GM23338 (cell line): ENCODE data around the gene FRK. TPM values are rescaled to one million over a fixed set of nuclear protein-coding genes. Genes with fewer than 3 reads are reported as not detected.

Source experiments
- ATAC-seq: fragments of 200-7000 bp; cut with Tn5 transposase; 3 replicates; pipeline ENCODE4 v1.9.1; 2020
- DNase-seq: peaks from one replicate; pipeline ENCODE4 v3.0.0-alpha.2; 2015; ENCODE audit warnings: low spot score
- H2AFZ ChIP-seq: fragments of 200-600 bp; sonication (generic); 2 replicates; pipeline ENCODE4 v1.8.0; 2016; ENCODE audit warnings: antibody characterized with exemption, mild to moderate bottlenecking, moderate library complexity
- H3F3A ChIP-seq: fragments of 200-600 bp; sonication (generic); replicated peaks from 2 replicates; pipeline ENCODE4 v1.8.0; 2017; ENCODE audit warnings: antibody characterized with exemption, mixed run types, low read depth
- H3K27ac ChIP-seq: fragments of 200-600 bp; sonication (generic); 2 replicates; pipeline ENCODE4 v1.6.1; 2016; ENCODE audit warnings: low read depth
- H3K27me3 ChIP-seq: fragments of 200-600 bp; sonication (generic); 2 replicates; pipeline ENCODE4 v1.8.0; 2016; ENCODE audit warnings: mild to moderate bottlenecking, mixed run types, moderate library complexity; ENCODE audit not compliant: insufficient read depth
- H3K36me3 ChIP-seq: fragments of 200-600 bp; sonication (generic); 2 replicates; pipeline ENCODE4 v1.8.0; 2016; ENCODE audit warnings: mild to moderate bottlenecking; ENCODE audit not compliant: insufficient read depth
- H3K4me1 ChIP-seq: fragments of 200-600 bp; sonication (generic); 2 replicates; pipeline ENCODE4 v1.8.0; 2016; ENCODE audit warnings: mild to moderate bottlenecking, moderate library complexity; ENCODE audit not compliant: insufficient read depth
- H3K4me2 ChIP-seq: fragments of 200-600 bp; sonication (generic); 2 replicates; pipeline ENCODE4 v1.7.1; 2017; ENCODE audit warnings: mixed run types
- H3K4me3 ChIP-seq: fragments of 200-600 bp; sonication (generic); 2 replicates; pipeline ENCODE4 v1.6.1; 2016; ENCODE audit warnings: mixed run types
- H3K79me2 ChIP-seq: fragments of 200-600 bp; sonication (generic); replicated peaks from 2 replicates; pipeline ENCODE4 v1.8.0; 2017; ENCODE audit warnings: mild to moderate bottlenecking; ENCODE audit not compliant: insufficient read depth
- H3K9me2 ChIP-seq: fragments of 200-600 bp; sonication (generic); 2 replicates; pipeline ENCODE4 v1.8.0; 2017; ENCODE audit not compliant: insufficient read depth
- H4K20me1 ChIP-seq: fragments of 200-600 bp; sonication (generic); replicated peaks from 2 replicates; pipeline ENCODE4 v1.8.0; 2017; ENCODE audit warnings: mild to moderate bottlenecking; ENCODE audit not compliant: insufficient read depth
- H3K27ac Mint-ChIP-seq: 2 replicates; pipeline ENCODE4 v1.8.0; 2020; ENCODE audit warnings: inconsistent platforms, mild to moderate bottlenecking, moderate library complexity, mixed read lengths
- H3K27me3 Mint-ChIP-seq: 3 replicates; pipeline ENCODE4 v1.8.0; 2022; ENCODE audit warnings: low read depth, mild to moderate bottlenecking, moderate library complexity, mixed read lengths, inconsistent platforms; ENCODE audit not compliant: insufficient read depth, poor library complexity
- H3K36me3 Mint-ChIP-seq: 3 replicates; pipeline ENCODE4 v1.8.0; 2021; ENCODE audit warnings: low read depth, mild to moderate bottlenecking, inconsistent platforms, moderate library complexity, mixed read lengths
- H3K4me1 Mint-ChIP-seq: 3 replicates; pipeline ENCODE4 v1.8.0; 2020; ENCODE audit warnings: mild to moderate bottlenecking, inconsistent platforms, mixed read lengths
- H3K4me3 Mint-ChIP-seq: 3 replicates; pipeline ENCODE4 v1.8.0; 2021; ENCODE audit warnings: moderate library complexity, mild to moderate bottlenecking, inconsistent platforms, mixed read lengths
- H3K9me3 Mint-ChIP-seq: 3 replicates; pipeline ENCODE4 v1.8.0; 2020; ENCODE audit warnings: moderate library complexity, mild to moderate bottlenecking, inconsistent platforms, mixed read lengths
- CREB1 ChIP-seq: fragments of 250-450 bp; sonication (Bioruptor Pico); IDR thresholded peaks from 2 replicates; pipeline ENCODE4 v1.5.0; 2020; ENCODE audit warnings: low read depth, mild to moderate bottlenecking, moderate library complexity
- CTCF ChIP-seq, 2 experiments: fragments of 200-600 bp in 1 of 2; sonication (generic) in 1 of 2; conservative IDR thresholded peaks; 2 replicates each; pipeline versions ENCODE4 v1.5.1 to v1.6.1; 2016 to 2017; ENCODE audit warnings: antibody characterized with exemption in 2 of 2, low read depth in 2 of 2, mild to moderate bottlenecking in 2 of 2, moderate library complexity in 1 of 2
- ETS1 ChIP-seq: IDR thresholded peaks from 2 replicates; pipeline ENCODE4 v1.6.1; 2016; ENCODE audit warnings: antibody characterized with exemption
- EZH2 ChIP-seq: fragments of 200-600 bp; sonication (generic); IDR thresholded peaks from one replicate; pipeline ENCODE4 v1.8.0; 2017; ENCODE audit warnings: antibody characterized with exemption, mild to moderate bottlenecking, low read depth; ENCODE audit not compliant: unreplicated experiment
- EZH2phosphoT487 ChIP-seq: fragments of 200-600 bp; sonication (generic); IDR thresholded peaks from one replicate; pipeline ENCODE4 v1.8.1; 2018; ENCODE audit warnings: antibody characterized with exemption; ENCODE audit not compliant: unreplicated experiment
- JUNB ChIP-seq: IDR thresholded peaks from one replicate; pipeline ENCODE4 v1.6.1; 2016; ENCODE audit warnings: antibody characterized with exemption; ENCODE audit not compliant: unreplicated experiment
- NANOG ChIP-seq: IDR thresholded peaks from 2 replicates; pipeline ENCODE4 v1.6.1; 2016; ENCODE audit warnings: antibody characterized with exemption, borderline replicate concordance
- POLR2AphosphoS5 ChIP-seq: IDR thresholded peaks from 2 replicates; pipeline ENCODE4 v1.6.1; 2016; ENCODE audit warnings: antibody characterized with exemption, low read depth
- STAT1 ChIP-seq: IDR thresholded peaks from one replicate; pipeline ENCODE4 v1.6.1; 2016; ENCODE audit warnings: antibody characterized with exemption; ENCODE audit not compliant: unreplicated experiment
- ZNF114 ChIP-seq: fragments of 250-450 bp; sonication (Bioruptor Pico); IDR thresholded peaks from 2 replicates; pipeline ENCODE4 v1.5.0; 2020; ENCODE audit warnings: mild to moderate bottlenecking, moderate library complexity
- ZNF331 ChIP-seq: fragments of 250-450 bp; sonication (Bioruptor Pico); IDR thresholded peaks from 2 replicates; pipeline ENCODE4 v1.5.0; 2020; ENCODE audit warnings: low read depth, mild to moderate bottlenecking, moderate library complexity
- ZNF462 ChIP-seq: fragments of 250-450 bp; sonication (Bioruptor Pico); IDR thresholded peaks from 2 replicates; pipeline ENCODE4 v1.5.0; 2020; ENCODE audit warnings: mild to moderate bottlenecking, moderate library complexity
- polyA plus RNA-seq: library from polyadenylated mRNA; unstranded; fragments of >200 nt; fragmentation: Nextera tagmentation; extraction: Ambion mirVana; gene quantifications from 2 replicates; pipeline ENCODE4 v1.2.1, GENCODE V29; 2016
- total RNA-seq: library from RNA; depleted of rRNA; stranded (reverse); fragments of >200 nt; shearing (Covaris generic); gene quantifications from 2 replicates; pipeline ENCODE4 v1.2.3, GENCODE V29; 2014
- TF ChIP-seq, protein P1 (sequence below): IDR thresholded peaks from one replicate; pipeline ENCODE4 v1.6.1; 2018; ENCODE audit warnings: antibody characterized with exemption; ENCODE audit not compliant: unreplicated experiment

FRK gene
- total and polyA plus RNA-seq, 2 experiments from 2014 or later = 0.06 to 0.24 TPM

GRCh38 chr6:116003668-116004067 lies 57.0 kb downstream of the FRK start:
- 0 out of 3 replicates have a peak, but pooled peaks cover 3% of the 10 kb centered on the region for H3K4me1 Mint-ChIP-seq
- no peaks in the 10 kb centered on the region for H3K9me2 ChIP-seq
- no peaks in the 10 kb centered on the region for H3K27me3 Mint-ChIP-seq
- no peaks in the 10 kb centered on the region for H3K4me1 ChIP-seq
- H3K4me2 ChIP-seq = no peak overlapping the region
- no peaks in the 10 kb centered on the region for H3K36me3 ChIP-seq
- H3K4me3 Mint-ChIP-seq = no peak overlapping the region
- no peaks in the 10 kb centered on the region for H4K20me1 ChIP-seq
- H3K27ac Mint-ChIP-seq = no peak overlapping the region
- no peaks in the 10 kb centered on the region; the same call in 2 of the 3 replicates for H3K9me3 Mint-ChIP-seq
- H2AFZ ChIP-seq = no peak overlapping the region
- H3F3A ChIP-seq = no peaks in the 10 kb centered on the region
- H3K27me3 ChIP-seq = no peaks in the 10 kb centered on the region
- ATAC-seq (no peak), DNase-seq (no peak)
- no peaks in the 10 kb centered on the region for H3K79me2 ChIP-seq
- no peak overlapping the region for H3K27ac ChIP-seq
- no peak overlapping the region for H3K4me3 ChIP-seq
- no peaks in the 10 kb centered on the region for H3K36me3 Mint-ChIP-seq
- TF ChIP-seq NANOG (no peak), JUNB (no peak), ETS1 (no peak), ZNF114 (no peak), ZNF331 (no peak), CREB1 (CRISPR knock-in tag) (no peak), ZNF462 (CRISPR knock-in tag) (no peak), CTCF (conservative IDR thresholded peaks at IDR 0.05; ENCODE audit: low read depth in 2 of 2) (no peak), POLR2AphosphoS5 (no peak), EZH2 (no peak), EZH2phosphoT487 (no peak), STAT1 (no peak)
- TF ChIP-seq, protein P1, sequence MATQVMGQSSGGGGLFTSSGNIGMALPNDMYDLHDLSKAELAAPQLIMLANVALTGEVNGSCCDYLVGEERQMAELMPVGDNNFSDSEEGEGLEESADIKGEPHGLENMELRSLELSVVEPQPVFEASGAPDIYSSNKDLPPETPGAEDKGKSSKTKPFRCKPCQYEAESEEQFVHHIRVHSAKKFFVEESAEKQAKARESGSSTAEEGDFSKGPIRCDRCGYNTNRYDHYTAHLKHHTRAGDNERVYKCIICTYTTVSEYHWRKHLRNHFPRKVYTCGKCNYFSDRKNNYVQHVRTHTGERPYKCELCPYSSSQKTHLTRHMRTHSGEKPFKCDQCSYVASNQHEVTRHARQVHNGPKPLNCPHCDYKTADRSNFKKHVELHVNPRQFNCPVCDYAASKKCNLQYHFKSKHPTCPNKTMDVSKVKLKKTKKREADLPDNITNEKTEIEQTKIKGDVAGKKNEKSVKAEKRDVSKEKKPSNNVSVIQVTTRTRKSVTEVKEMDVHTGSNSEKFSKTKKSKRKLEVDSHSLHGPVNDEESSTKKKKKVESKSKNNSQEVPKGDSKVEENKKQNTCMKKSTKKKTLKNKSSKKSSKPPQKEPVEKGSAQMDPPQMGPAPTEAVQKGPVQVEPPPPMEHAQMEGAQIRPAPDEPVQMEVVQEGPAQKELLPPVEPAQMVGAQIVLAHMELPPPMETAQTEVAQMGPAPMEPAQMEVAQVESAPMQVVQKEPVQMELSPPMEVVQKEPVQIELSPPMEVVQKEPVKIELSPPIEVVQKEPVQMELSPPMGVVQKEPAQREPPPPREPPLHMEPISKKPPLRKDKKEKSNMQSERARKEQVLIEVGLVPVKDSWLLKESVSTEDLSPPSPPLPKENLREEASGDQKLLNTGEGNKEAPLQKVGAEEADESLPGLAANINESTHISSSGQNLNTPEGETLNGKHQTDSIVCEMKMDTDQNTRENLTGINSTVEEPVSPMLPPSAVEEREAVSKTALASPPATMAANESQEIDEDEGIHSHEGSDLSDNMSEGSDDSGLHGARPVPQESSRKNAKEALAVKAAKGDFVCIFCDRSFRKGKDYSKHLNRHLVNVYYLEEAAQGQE = no peak
